ENCODE results near the gene PGM1. TPM values are rescaled to one million over a fixed set of nuclear protein-coding genes. Genes with fewer than 3 reads are reported as not detected.

PGM1 gene
- polyA plus RNA-seq, 3 donors = 8.2 to 39.8 (median 28.7) TPM

GRCh38 chr1:63601061-63601460 lies 7.8 kb downstream of the PGM1 start:
- H3K4me1 ChIP-seq (ENCODE audit: control insufficient read depth in 1 of 2, insufficient read depth in 2 of 2, low read length in 2 of 2) = no peaks in the 10 kb centered on the region

GRCh38 chr1:63601463-63601862 lies 8.3 kb downstream of the PGM1 start:
- no peak for TF ChIP-seq CTCF (IDR thresholded peaks at IDR 0.05)
- H3K79me2 ChIP-seq (ENCODE audit: insufficient read depth, low read length) = peaks cover 25% of the 10 kb centered on the region

More at GRCh38 chr1:63601061-63601460, 7.8 kb downstream of the PGM1 start:
- peaks cover 19% of the 10 kb centered on the region for H3K4me1 Mint-ChIP-seq
- H3K36me3 Mint-ChIP-seq = peaks cover 8 to 10% of the 10 kb centered on the region in 2 donors
- no peak overlapping the region for H3K27ac Mint-ChIP-seq
- intact Hi-C loops (cut with micrococcal nuclease) = no loop called here
- DNase-seq = no peak
- no peak overlapping the region for H3K4me3 Mint-ChIP-seq
- Histone ChIP-seq H4K20me1 (ENCODE audit: insufficient read depth, low read length) (no peaks in the 10 kb centered on the region), H3K27ac (ENCODE audit: low read depth in 1 of 2, low read length in 2 of 2) (no peak overlapping the region), H3K79me2 (ENCODE audit: insufficient read depth, low read length) (peaks cover 29% of the 10 kb centered on the region), H3K4me2 (replicated peaks; ENCODE audit: extremely low read depth, low read length, poor library complexity, severe bottlenecking) (no peak overlapping the region), H3K9me3 (replicated peaks in 1 of 2; ENCODE audit: control insufficient read depth in 1 of 2, insufficient read depth in 1 of 2, low read length in 2 of 2) (no peaks in the 10 kb centered on the region), H3K9ac (ENCODE audit: insufficient read depth, low read length, poor library complexity, severe bottlenecking) (no peak overlapping the region), H3K27me3 (ENCODE audit: control insufficient read depth in 2 of 2, insufficient read depth in 2 of 2, low read length in 2 of 2) (no peaks in the 10 kb centered on the region), H3K36me3 (replicated peaks in 1 of 2; ENCODE audit: control insufficient read depth in 1 of 2, insufficient read depth in 2 of 2, low read length in 2 of 2) (no peaks in the 10 kb centered on the region), H3K4me3 (replicated peaks in 1 of 3; ENCODE audit: low read depth in 2 of 3, low read length in 3 of 3) (no peak overlapping the region), H2AFZ (ENCODE audit: insufficient read depth, low read depth, low read length, poor library complexity, severe bottlenecking) (no peak overlapping the region)
- 44% methylated on average over 3 of the region's 3 CpGs for WGBS (ENCODE audit: insufficient coverage)
- no peak for TF ChIP-seq CTCF (IDR thresholded peaks at IDR 0.05)
- H3K9me3 Mint-ChIP-seq = peaks cover 0 to under 1% (median 0%) of the 10 kb centered on the region in 7 donors
- no peaks in the 10 kb centered on the region for H3K27me3 Mint-ChIP-seq (ENCODE audit: low read depth in 3 of 3)

More at GRCh38 chr1:63601463-63601862, 8.3 kb downstream of the PGM1 start:
- H3K9ac ChIP-seq (ENCODE audit: insufficient read depth, low read length, poor library complexity, severe bottlenecking) = no peak overlapping the region
- H3K4me3 ChIP-seq (replicated peaks in 1 of 3; ENCODE audit: low read depth in 2 of 3, low read length in 3 of 3) = no peak overlapping the region
- no peaks in the 10 kb centered on the region for H3K27me3 ChIP-seq (ENCODE audit: control insufficient read depth in 2 of 2, insufficient read depth in 2 of 2, low read length in 2 of 2)
- no peak overlapping the region for H3K27ac ChIP-seq (ENCODE audit: low read depth in 1 of 2, low read length in 2 of 2)
- peaks cover 8 to 10% of the 10 kb centered on the region in 2 donors for H3K36me3 Mint-ChIP-seq
- no peak overlapping the region for H2AFZ ChIP-seq (ENCODE audit: insufficient read depth, low read depth, low read length, poor library complexity, severe bottlenecking)
- no peaks in the 10 kb centered on the region for H3K4me1 ChIP-seq (ENCODE audit: control insufficient read depth in 1 of 2, insufficient read depth in 2 of 2, low read length in 2 of 2)
- peaks cover 18% of the 10 kb centered on the region for H3K4me1 Mint-ChIP-seq
- peak overlapping the region in 1 of 7 donors; percentile 41 for H3K27ac Mint-ChIP-seq
- intact Hi-C loops (cut with micrococcal nuclease) = no loop called here
- DNase-seq = no peak
- no peaks in the 10 kb centered on the region for H3K9me3 ChIP-seq (replicated peaks in 1 of 2; ENCODE audit: control insufficient read depth in 1 of 2, insufficient read depth in 1 of 2, low read length in 2 of 2)
- no peak overlapping the region for H3K4me3 Mint-ChIP-seq
- no peaks in the 10 kb centered on the region for H3K36me3 ChIP-seq (replicated peaks in 1 of 2; ENCODE audit: control insufficient read depth in 1 of 2, insufficient read depth in 2 of 2, low read length in 2 of 2)
- H3K4me2 ChIP-seq (replicated peaks; ENCODE audit: extremely low read depth, low read length, poor library complexity, severe bottlenecking) = no peak overlapping the region
- H3K9me3 Mint-ChIP-seq = no peaks in the 10 kb centered on the region
- 62% methylated on average over 2 of the region's 4 CpGs for WGBS (ENCODE audit: insufficient coverage)
- H4K20me1 ChIP-seq (ENCODE audit: insufficient read depth, low read length) = no peaks in the 10 kb centered on the region
- H3K27me3 Mint-ChIP-seq (ENCODE audit: low read depth in 3 of 3) = no peaks in the 10 kb centered on the region

All from CD14-positive monocyte (primary cell).